Cardiac fibroblast (primary cell): ENCODE data around the gene SLC15A5.
A peak's percentile ranks its signal among the peaks of the same experiment; 100 is the strongest.

Source experiments
- DNase-seq, 2 donors: peaks; one replicate each; pipeline versions ENCODE4 v3.0.0 to v3.0.0-alpha.2; 2010; ENCODE audit warnings: low read depth in 2 of 2
- H3K4me3 ChIP-seq, 2 donors: replicated peaks in 1 of 2; 1 replicate in 1 of 2; 2 replicates in 1 of 2; pipeline ENCODE4 v1.5.1; 2011; ENCODE audit warnings: low read depth in 2 of 2, low read length in 2 of 2, mild to moderate bottlenecking in 2 of 2, moderate library complexity in 1 of 2
- TF ChIP-seq, protein P1 (sequence below): IDR thresholded peaks from one replicate; pipeline ENCODE4 v1.5.1; 2011; ENCODE audit warnings: low read depth, mild to moderate bottlenecking, low read length, inconsistent platforms

Gene SLC15A5

DNA sequence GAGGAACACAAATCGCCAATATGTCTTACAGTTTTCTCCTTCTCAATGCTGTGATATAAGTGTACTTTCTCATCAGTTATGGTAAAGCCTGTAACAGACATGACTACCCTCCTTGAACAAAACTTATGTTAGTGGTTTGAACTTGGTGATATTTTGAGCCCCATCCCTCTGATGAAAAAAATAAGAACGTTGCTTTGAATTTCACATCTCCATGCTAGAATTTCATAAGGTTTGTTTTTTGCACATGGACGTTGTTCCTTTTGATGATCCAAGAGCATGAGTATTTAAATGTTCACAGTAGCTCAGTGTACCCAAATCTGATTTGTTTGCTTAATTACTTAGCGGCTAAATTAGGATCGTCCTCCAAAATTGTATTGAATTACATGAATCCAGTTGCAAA, at the start of gene SLC15A5:
Gene SLC15A5 (minus strand): TSS at position 101 of the 400 bp plus-strand sequence. CDS start 0 bp downstream, at position 101.
- DNase-seq: no peak
- H3K4me3 ChIP-seq: no peak within 1 kb of the TSS
- TF ChIP-seq, protein P1, sequence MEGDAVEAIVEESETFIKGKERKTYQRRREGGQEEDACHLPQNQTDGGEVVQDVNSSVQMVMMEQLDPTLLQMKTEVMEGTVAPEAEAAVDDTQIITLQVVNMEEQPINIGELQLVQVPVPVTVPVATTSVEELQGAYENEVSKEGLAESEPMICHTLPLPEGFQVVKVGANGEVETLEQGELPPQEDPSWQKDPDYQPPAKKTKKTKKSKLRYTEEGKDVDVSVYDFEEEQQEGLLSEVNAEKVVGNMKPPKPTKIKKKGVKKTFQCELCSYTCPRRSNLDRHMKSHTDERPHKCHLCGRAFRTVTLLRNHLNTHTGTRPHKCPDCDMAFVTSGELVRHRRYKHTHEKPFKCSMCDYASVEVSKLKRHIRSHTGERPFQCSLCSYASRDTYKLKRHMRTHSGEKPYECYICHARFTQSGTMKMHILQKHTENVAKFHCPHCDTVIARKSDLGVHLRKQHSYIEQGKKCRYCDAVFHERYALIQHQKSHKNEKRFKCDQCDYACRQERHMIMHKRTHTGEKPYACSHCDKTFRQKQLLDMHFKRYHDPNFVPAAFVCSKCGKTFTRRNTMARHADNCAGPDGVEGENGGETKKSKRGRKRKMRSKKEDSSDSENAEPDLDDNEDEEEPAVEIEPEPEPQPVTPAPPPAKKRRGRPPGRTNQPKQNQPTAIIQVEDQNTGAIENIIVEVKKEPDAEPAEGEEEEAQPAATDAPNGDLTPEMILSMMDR: no peak

- no peak overlapping the region for H3K4me3 ChIP-seq
- DNase-seq: no peak
- TF ChIP-seq, protein P1: no peak
Observed at GRCh38 chr12:16325426-16325825, 47.9 kb upstream of the SLC15A5 start.

DNA sequence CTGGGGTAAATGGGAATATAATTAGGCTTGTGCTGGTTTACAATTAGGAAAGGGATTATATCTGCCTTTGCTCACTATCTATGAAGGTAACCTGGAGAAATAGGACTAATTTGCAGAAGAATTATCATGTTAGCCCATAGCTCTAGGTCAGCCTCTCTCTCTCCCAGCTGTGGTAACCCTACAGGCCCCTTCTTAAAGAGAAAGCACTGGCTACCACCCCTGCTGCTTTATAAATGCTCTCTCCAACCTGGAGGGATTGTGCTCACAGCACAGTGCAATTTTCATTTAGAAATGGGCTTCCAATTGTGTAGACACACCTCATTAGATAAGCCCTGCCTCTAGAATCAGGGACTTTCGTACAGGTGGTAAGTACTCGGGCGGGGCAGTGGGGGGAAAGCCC, 47.3 kb upstream of the SLC15A5 start:
- H3K4me3 ChIP-seq: no peak overlapping the region
- TF ChIP-seq, protein P1: no peak
- no peak for DNase-seq

- no peak for DNase-seq
- TF ChIP-seq, protein P1: no peak
- H3K4me3 ChIP-seq: no peak overlapping the region
Observed at GRCh38 chr12:16324272-16324671, 46.8 kb upstream of the SLC15A5 start.

GRCh38 chr12:16323638-16324037, 46.2 kb upstream of the SLC15A5 start:
- TF ChIP-seq, protein P1: no peak
- no peak overlapping the region for H3K4me3 ChIP-seq
- DNase-seq: no peak

DNA sequence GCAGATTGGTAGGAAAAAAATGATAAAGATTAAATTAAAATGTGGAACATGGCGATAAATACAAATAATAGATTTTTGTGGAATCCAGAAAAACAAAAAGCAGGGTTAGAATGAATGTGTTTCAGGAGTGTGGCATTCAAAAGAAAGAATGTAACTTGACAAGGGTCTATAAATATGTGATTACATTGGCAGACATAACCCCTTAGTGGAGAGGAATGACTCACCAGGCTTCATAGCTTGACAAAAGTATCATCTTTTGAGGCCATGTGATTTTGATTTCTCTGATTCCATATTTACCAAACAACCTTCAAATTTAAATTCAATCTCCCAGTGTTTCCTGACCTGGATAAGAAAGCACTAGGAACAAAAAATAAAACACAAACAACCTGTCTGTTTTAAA, 45.5 kb upstream of the SLC15A5 start:
- peak in 1 of 2 donors; percentile 44 for DNase-seq
- TF ChIP-seq, protein P1: no peak
- no peak overlapping the region for H3K4me3 ChIP-seq

DNA sequence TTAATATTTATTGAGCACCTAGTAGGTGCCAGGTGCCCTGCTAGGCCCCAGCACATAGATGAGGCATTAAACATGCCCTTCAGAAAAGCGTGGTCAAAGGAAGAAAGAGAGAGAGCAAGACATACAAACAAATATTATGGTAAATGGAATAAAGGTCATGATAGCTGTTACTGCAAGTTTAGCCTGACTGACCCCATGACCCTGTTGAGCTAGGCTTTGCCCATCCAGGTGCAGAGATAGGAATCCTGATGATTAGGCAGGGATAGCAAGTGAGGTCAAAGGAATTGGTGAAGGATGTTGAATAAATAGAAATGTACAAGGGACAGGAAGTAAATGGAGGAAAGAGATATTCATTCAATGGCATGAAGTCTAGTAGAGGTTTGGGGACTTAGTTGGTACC, 33.4 kb upstream of the SLC15A5 start:
- DNase-seq: no peak
- H3K4me3 ChIP-seq: no peak overlapping the region
- TF ChIP-seq, protein P1: no peak
